Measurements from ENCODE around the gene CEMIP.

The CEMIP gene

GRCh38 chr15:80940331-80940730, 161.2 kb downstream of the CEMIP start:
- WGBS, 2 experiments (ENCODE audit: insufficient coverage in 2 of 2): 90 to 100% methylated on average over 2 to 3 of the region's 4 CpGs

GRCh38 chr15:80940851-80941250, 161.7 kb downstream of the CEMIP start:
- H3K27ac ChIP-seq (ENCODE audit: low read depth, low read length, severe bottlenecking): no peak overlapping the region
- no peaks in the 10 kb centered on the region for H3K9me3 ChIP-seq (ENCODE audit: control insufficient read depth, low read length)
- H3K36me3 ChIP-seq (ENCODE audit: control insufficient read depth, insufficient read depth, low read length): peaks cover 5% of the 10 kb centered on the region
- WGBS, 2 experiments (ENCODE audit: insufficient coverage in 2 of 2): 91 to 93% methylated on average over 3 to 4 of the region's 6 CpGs
- no peaks in the 10 kb centered on the region for H3K4me1 ChIP-seq (ENCODE audit: control insufficient read depth, insufficient read depth, low read length, poor library complexity, severe bottlenecking)
- H3K4me3 ChIP-seq (ENCODE audit: extremely low read depth, insufficient read depth, low read length, poor library complexity, severe bottlenecking): no peak overlapping the region

More at GRCh38 chr15:80940331-80940730, 161.2 kb downstream of the CEMIP start:
- H3K9me3 ChIP-seq (ENCODE audit: control insufficient read depth, low read length): no peaks in the 10 kb centered on the region
- H3K36me3 ChIP-seq (ENCODE audit: control insufficient read depth, insufficient read depth, low read length): peaks cover 5% of the 10 kb centered on the region
- peaks cover 2% of the 10 kb centered on the region for H3K4me1 ChIP-seq (ENCODE audit: control insufficient read depth, insufficient read depth, low read length, poor library complexity, severe bottlenecking)
- H3K27ac ChIP-seq (ENCODE audit: low read depth, low read length, severe bottlenecking): no peak overlapping the region
- no peak overlapping the region for H3K4me3 ChIP-seq (ENCODE audit: extremely low read depth, insufficient read depth, low read length, poor library complexity, severe bottlenecking)

GRCh38 chr15:80942266-80942665, 163.1 kb downstream of the CEMIP start:
- H3K9me3 ChIP-seq (ENCODE audit: control insufficient read depth, low read length): no peaks in the 10 kb centered on the region
- no peaks in the 10 kb centered on the region for H3K4me1 ChIP-seq (ENCODE audit: control insufficient read depth, insufficient read depth, low read length, poor library complexity, severe bottlenecking)
- no peak overlapping the region for H3K4me3 ChIP-seq (ENCODE audit: extremely low read depth, insufficient read depth, low read length, poor library complexity, severe bottlenecking)
- peaks cover 15% of the 10 kb centered on the region for H3K36me3 ChIP-seq (ENCODE audit: control insufficient read depth, insufficient read depth, low read length)
- 83 to 90% methylated on average over 3 to 7 of the region's 7 CpGs for whole genome bisulfite sequencing, 2 experiments (ENCODE audit: insufficient coverage in 2 of 2)
- H3K27ac ChIP-seq (ENCODE audit: low read depth, low read length, severe bottlenecking): no peak overlapping the region

GRCh38 chr15:80942746-80943565, 163.8 kb downstream of the CEMIP start:
- H3K27ac ChIP-seq (ENCODE audit: low read depth, low read length, severe bottlenecking): no peak overlapping the region
- 92 to 95% methylated on average over 11 to 13 of the region's 16 CpGs for WGBS, 2 experiments (ENCODE audit: insufficient coverage in 2 of 2)
- no peaks in the 10 kb centered on the region for H3K9me3 ChIP-seq (ENCODE audit: control insufficient read depth, low read length)
- peaks cover 22% of the 10 kb centered on the region for H3K36me3 ChIP-seq (ENCODE audit: control insufficient read depth, insufficient read depth, low read length)
- H3K4me3 ChIP-seq (ENCODE audit: extremely low read depth, insufficient read depth, low read length, poor library complexity, severe bottlenecking): no peak overlapping the region
- H3K4me1 ChIP-seq (ENCODE audit: control insufficient read depth, insufficient read depth, low read length, poor library complexity, severe bottlenecking): no peaks in the 10 kb centered on the region

GRCh38 chr15:80944818-80945217, 165.6 kb downstream of the CEMIP start:
- Histone ChIP-seq H3K27ac (ENCODE audit: low read depth, low read length, severe bottlenecking) (no peak overlapping the region), H3K9me3 (ENCODE audit: control insufficient read depth, low read length) (no peaks in the 10 kb centered on the region), H3K4me1 (ENCODE audit: control insufficient read depth, insufficient read depth, low read length, poor library complexity, severe bottlenecking) (no peaks in the 10 kb centered on the region), H3K4me3 (ENCODE audit: extremely low read depth, insufficient read depth, low read length, poor library complexity, severe bottlenecking) (no peak overlapping the region), H3K36me3 (ENCODE audit: control insufficient read depth, insufficient read depth, low read length) (peaks cover 32% of the 10 kb centered on the region)
- WGBS, 2 experiments (ENCODE audit: insufficient coverage in 2 of 2): 83 to 84% methylated on average over 2 of the region's 3 CpGs

GRCh38 chr15:80945605-80946004, 166.4 kb downstream of the CEMIP start:
- whole genome bisulfite sequencing, 2 experiments (ENCODE audit: insufficient coverage in 2 of 2): 82 to 93% methylated on average over 3 to 5 of the region's 5 CpGs
- Histone ChIP-seq H3K4me1 (ENCODE audit: control insufficient read depth, insufficient read depth, low read length, poor library complexity, severe bottlenecking) (no peaks in the 10 kb centered on the region), H3K4me3 (ENCODE audit: extremely low read depth, insufficient read depth, low read length, poor library complexity, severe bottlenecking) (no peak overlapping the region), H3K36me3 (ENCODE audit: control insufficient read depth, insufficient read depth, low read length) (peaks cover 36% of the 10 kb centered on the region), H3K27ac (ENCODE audit: low read depth, low read length, severe bottlenecking) (no peak overlapping the region), H3K9me3 (ENCODE audit: control insufficient read depth, low read length) (no peaks in the 10 kb centered on the region)

GRCh38 chr15:80946576-80946975, 167.4 kb downstream of the CEMIP start:
- no peak overlapping the region for H3K27ac ChIP-seq (ENCODE audit: low read depth, low read length, severe bottlenecking)
- H3K4me3 ChIP-seq (ENCODE audit: extremely low read depth, insufficient read depth, low read length, poor library complexity, severe bottlenecking): no peak overlapping the region
- peaks cover 35% of the 10 kb centered on the region for H3K36me3 ChIP-seq (ENCODE audit: control insufficient read depth, insufficient read depth, low read length)
- no peaks in the 10 kb centered on the region for H3K4me1 ChIP-seq (ENCODE audit: control insufficient read depth, insufficient read depth, low read length, poor library complexity, severe bottlenecking)
- 88 to 92% methylated on average over 4 to 8 of the region's 8 CpGs for WGBS, 2 experiments (ENCODE audit: insufficient coverage in 2 of 2)
- no peaks in the 10 kb centered on the region for H3K9me3 ChIP-seq (ENCODE audit: control insufficient read depth, low read length)

GRCh38 chr15:80948651-80949292, 169.6 kb downstream of the CEMIP start:
- H3K27ac ChIP-seq (ENCODE audit: low read depth, low read length, severe bottlenecking): no peak overlapping the region
- H3K4me1 ChIP-seq (ENCODE audit: control insufficient read depth, insufficient read depth, low read length, poor library complexity, severe bottlenecking): no peaks in the 10 kb centered on the region
- no peak overlapping the region for H3K4me3 ChIP-seq (ENCODE audit: extremely low read depth, insufficient read depth, low read length, poor library complexity, severe bottlenecking)
- peaks cover 38% of the 10 kb centered on the region for H3K36me3 ChIP-seq (ENCODE audit: control insufficient read depth, insufficient read depth, low read length)
- WGBS, 2 experiments (ENCODE audit: insufficient coverage in 2 of 2): 93 to 95% methylated on average over 13 of the region's 13 CpGs
- no peaks in the 10 kb centered on the region for H3K9me3 ChIP-seq (ENCODE audit: control insufficient read depth, low read length)

GRCh38 chr15:80949756-80950155, 170.6 kb downstream of the CEMIP start:
- Histone ChIP-seq H3K27ac (ENCODE audit: low read depth, low read length, severe bottlenecking) (no peak overlapping the region), H3K4me3 (ENCODE audit: extremely low read depth, insufficient read depth, low read length, poor library complexity, severe bottlenecking) (no peak overlapping the region), H3K4me1 (ENCODE audit: control insufficient read depth, insufficient read depth, low read length, poor library complexity, severe bottlenecking) (peaks cover 6% of the 10 kb centered on the region), H3K9me3 (ENCODE audit: control insufficient read depth, low read length) (no peaks in the 10 kb centered on the region), H3K36me3 (ENCODE audit: control insufficient read depth, insufficient read depth, low read length) (peaks cover 38% of the 10 kb centered on the region)
- 92 to 94% methylated on average over 4 of the region's 4 CpGs for WGBS, 2 experiments (ENCODE audit: insufficient coverage in 2 of 2)

- H3K9me3 ChIP-seq (ENCODE audit: control insufficient read depth, low read length): no peaks in the 10 kb centered on the region
- H3K36me3 ChIP-seq (ENCODE audit: control insufficient read depth, insufficient read depth, low read length): peaks cover 38% of the 10 kb centered on the region
- 92 to 96% methylated on average over 3 to 5 of the region's 8 CpGs for WGBS, 2 experiments (ENCODE audit: insufficient coverage in 2 of 2)
- H3K4me1 ChIP-seq (ENCODE audit: control insufficient read depth, insufficient read depth, low read length, poor library complexity, severe bottlenecking): peaks cover 9% of the 10 kb centered on the region
- H3K4me3 ChIP-seq (ENCODE audit: extremely low read depth, insufficient read depth, low read length, poor library complexity, severe bottlenecking): no peak overlapping the region
- H3K27ac ChIP-seq (ENCODE audit: low read depth, low read length, severe bottlenecking): no peak overlapping the region
These were observed 171.3 kb downstream of the CEMIP start for GRCh38 chr15:80950291-80951078.
